ENCODE measurements around the gene SYNC. TPM values are rescaled to one million over a fixed set of nuclear protein-coding genes. Genes with fewer than 3 reads are reported as not detected.

Gene SYNC
- total and polyA plus RNA-seq, 9 of the 15 experiments (the other 6 are each of a cell fraction or from before 2014, with no cell fraction given): 0.49 to 1.1 (median 0.87) TPM

DNA sequence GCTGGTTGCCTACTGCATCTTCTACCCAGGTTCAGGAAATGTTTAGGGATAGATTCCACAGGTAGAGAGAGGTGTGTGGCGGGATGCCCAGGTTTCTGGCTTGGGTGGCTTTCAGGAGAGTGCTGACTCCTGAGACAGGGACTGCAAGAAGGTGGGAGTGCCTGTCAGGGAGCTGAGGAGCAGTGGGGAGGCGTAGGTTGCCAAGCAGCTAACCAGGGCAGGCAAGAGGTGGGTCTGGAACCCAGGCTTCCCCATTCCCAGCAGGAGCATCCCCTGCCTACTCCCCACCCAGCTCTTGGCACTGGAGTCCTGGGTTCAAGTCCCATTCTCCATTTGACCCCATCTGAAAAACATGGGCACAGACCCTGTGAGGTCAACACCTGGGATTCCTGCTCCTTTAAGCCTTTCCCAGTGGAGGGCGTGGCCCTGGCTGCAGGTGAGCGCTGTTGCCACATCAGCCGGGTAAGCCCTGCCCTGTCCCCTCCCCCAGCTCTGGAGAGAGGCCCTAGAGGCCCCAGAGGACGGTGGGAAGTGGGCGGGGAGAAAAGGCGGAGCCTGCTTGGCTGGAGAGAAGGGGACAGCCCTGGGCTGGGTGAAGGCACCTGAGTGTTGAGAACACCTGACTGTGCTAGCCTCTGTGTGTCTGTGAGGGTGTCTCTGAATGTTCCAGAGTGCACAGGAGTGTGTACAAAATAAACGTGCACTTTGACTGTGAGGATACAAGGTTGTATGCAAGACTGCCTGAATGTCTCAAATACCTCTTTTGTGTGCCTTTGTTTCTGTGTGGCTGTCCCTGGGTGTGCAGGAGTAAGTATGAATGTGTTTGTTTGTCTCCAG is 14.0 kb upstream of the SYNC start (continued):
- TF ChIP-seq STAT5A (IDR thresholded peaks at IDR 0.05; ENCODE audit: borderline replicate concordance, low read length): no peak
- peak; percentile 71 for TF ChIP-seq ZNF143 (CRISPR knock-in tag; IDR thresholded peaks at IDR 0.05)
- TF ChIP-seq CHD2 (IDR thresholded peaks at IDR 0.05; ENCODE audit: low read depth, low read length): peak; percentile 71
- peak; percentile 70 for TF ChIP-seq EP400 (IDR thresholded peaks at IDR 0.05)
- TF ChIP-seq FOXK2 (conservative IDR thresholded peaks at IDR 0.05 in 1 of 2, IDR thresholded peaks at IDR 0.05 in 1 of 2; ENCODE audit: low read depth in 2 of 2): peak in 1 of 2 experiments; percentile 55; a peak in 2 of 4 replicates
- TF ChIP-seq, protein P1, sequence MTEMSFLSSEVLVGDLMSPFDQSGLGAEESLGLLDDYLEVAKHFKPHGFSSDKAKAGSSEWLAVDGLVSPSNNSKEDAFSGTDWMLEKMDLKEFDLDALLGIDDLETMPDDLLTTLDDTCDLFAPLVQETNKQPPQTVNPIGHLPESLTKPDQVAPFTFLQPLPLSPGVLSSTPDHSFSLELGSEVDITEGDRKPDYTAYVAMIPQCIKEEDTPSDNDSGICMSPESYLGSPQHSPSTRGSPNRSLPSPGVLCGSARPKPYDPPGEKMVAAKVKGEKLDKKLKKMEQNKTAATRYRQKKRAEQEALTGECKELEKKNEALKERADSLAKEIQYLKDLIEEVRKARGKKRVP (CRISPR knock-in tag; IDR thresholded peaks at IDR 0.05): no peak
- no peak for TF ChIP-seq ETV1 (tag; conservative IDR thresholded peaks at IDR 0.05; ENCODE audit: low read depth)
- no peak for TF ChIP-seq NCOA4 (IDR thresholded peaks at IDR 0.05; ENCODE audit: partially characterized antibody)
- TF ChIP-seq MTA1 (IDR thresholded peaks at IDR 0.05; ENCODE audit: borderline replicate concordance): 0 out of 2 replicates have a peak, but pooled peaks have one; percentile 45
- TF ChIP-seq LARP7 (IDR thresholded peaks at IDR 0.05): no peak
- TF ChIP-seq ZNF3 (CRISPR knock-in tag; IDR thresholded peaks at IDR 0.05): no peak
- TF ChIP-seq ZNF316 (IDR thresholded peaks at IDR 0.05): no peak
- peak; percentile 69 for TF ChIP-seq HMGN3 (IDR thresholded peaks at IDR 0.05; ENCODE audit: borderline replicate concordance, extremely low read depth, insufficient read length, low read depth, low read length)
- no peak for TF ChIP-seq ZNF589 (CRISPR knock-in tag; IDR thresholded peaks at IDR 0.05; ENCODE audit: low read depth)
- TF ChIP-seq NEUROD1 (IDR thresholded peaks at IDR 0.05; ENCODE audit: borderline replicate concordance, low read depth, low read length, partially characterized antibody): peak; percentile 19
- no peak for TF ChIP-seq SP2 (IDR thresholded peaks at IDR 0.05; ENCODE audit: extremely low read depth, low read depth, low read length, poor library complexity, severe bottlenecking)
- TF ChIP-seq NFE2 (IDR thresholded peaks at IDR 0.05; ENCODE audit: low read depth): no peak
- no peak for TF ChIP-seq TGIF2 (CRISPR knock-in tag; IDR thresholded peaks at IDR 0.05)
- TF ChIP-seq ZNF639 (CRISPR knock-in tag; conservative IDR thresholded peaks at IDR 0.05 in 1 of 2, IDR thresholded peaks at IDR 0.05 in 1 of 2): no peak
- TF ChIP-seq SMARCA4 (IDR thresholded peaks at IDR 0.05): peak; percentile 15; the same call in 1 of the 2 replicates
- peak; percentile 94 for TF ChIP-seq ZFP91 (CRISPR knock-in tag; IDR thresholded peaks at IDR 0.05)
- TF ChIP-seq SOX6 (IDR thresholded peaks at IDR 0.05): peak; percentile 53; the same call in 1 of the 2 replicates
- TF ChIP-seq RBM22 (IDR thresholded peaks at IDR 0.05; ENCODE audit: low read depth, low read length, poor library complexity, severe bottlenecking): no peak
- TF ChIP-seq MAZ (CRISPR knock-in tag; conservative IDR thresholded peaks at IDR 0.05 in 1 of 2, IDR thresholded peaks at IDR 0.05 in 1 of 2): peak; percentile 56 to 81; a peak in 3 of 4 replicates

All from K562 (cell line).